ACHN (cell line): ENCODE results near the gene REEP3.
"Not testable (repeated sequence)": the region's sequence is repeated elsewhere in the genome, so short reads cannot be mapped to it uniquely, and the experiment has no call there.

Experiments used
- DNase-seq: peaks from one replicate; pipeline ENCODE4 v3.0.0-alpha.2; 2015
- in situ Hi-C: cut with HindIII; loops from 2 replicates; pipeline ENCODE4 v1.10.0; 2017; ENCODE audit warnings: low sequenced_read_pairs, low pct_ligation_motif_present, low pct_unique_long_range_greater_than_20kb

The REEP3 gene

GRCh38 chr10:63539994-63540393 lies 18.8 kb downstream of the REEP3 start:
- in situ Hi-C loops: no loop called here
- no peak for DNase-seq

- in situ Hi-C loops: no loop called here
- DNase-seq: peak; percentile 45
Measured at GRCh38 chr10:63542835-63543575, 21.8 kb downstream of the REEP3 start.

- no peak for DNase-seq
- in situ Hi-C loops: no loop called here
Measured at GRCh38 chr10:63543576-63543962, 22.4 kb downstream of the REEP3 start.

GRCh38 chr10:63544418-63544817 lies 23.2 kb downstream of the REEP3 start:
- no peak for DNase-seq
- in situ Hi-C loops: no loop called here

- DNase-seq: no peak
- in situ Hi-C loops: no loop called here
Measured at GRCh38 chr10:63547628-63548360, 26.6 kb downstream of the REEP3 start.

GRCh38 chr10:63548860-63549259 lies 27.7 kb downstream of the REEP3 start:
- no peak for DNase-seq

GRCh38 chr10:63549810-63550209 lies 28.6 kb downstream of the REEP3 start:
- in situ Hi-C loops: no loop called here
- DNase-seq: no peak

More at GRCh38 chr10:63548860-63549259, 27.7 kb downstream of the REEP3 start:
- in situ Hi-C loops: no loop called here

GRCh38 chr10:63553031-63553430 lies 31.8 kb downstream of the REEP3 start:
- DNase-seq: no peak
- in situ Hi-C loops: no loop called here

GRCh38 chr10:63553473-63553872 lies 32.3 kb downstream of the REEP3 start:
- no peak for DNase-seq
- in situ Hi-C loops: no loop called here

GRCh38 chr10:63554657-63555056 lies 33.5 kb downstream of the REEP3 start:
- DNase-seq: peak; percentile 87
- in situ Hi-C loops: no loop called here

- in situ Hi-C loops: no loop called here
- DNase-seq: no peak
Measured at GRCh38 chr10:63555330-63555729, 34.1 kb downstream of the REEP3 start.

- in situ Hi-C loops: no loop called here
- no peak for DNase-seq
Measured at GRCh38 chr10:63558132-63558784, 37.1 kb downstream of the REEP3 start.

- in situ Hi-C loops: no loop called here
- DNase-seq: no peak
Measured at GRCh38 chr10:63561341-63561740, 40.1 kb downstream of the REEP3 start.

- in situ Hi-C loops: no loop called here
- DNase-seq: no peak
Measured at GRCh38 chr10:63562391-63562790, 41.2 kb downstream of the REEP3 start.

GRCh38 chr10:63562857-63563256 lies 41.7 kb downstream of the REEP3 start:
- DNase-seq: no peak
- in situ Hi-C loops: no loop called here

GRCh38 chr10:63563623-63564022 lies 42.4 kb downstream of the REEP3 start:
- in situ Hi-C loops: no loop called here
- DNase-seq: no peak

GRCh38 chr10:63564731-63565130 lies 43.5 kb downstream of the REEP3 start:
- in situ Hi-C loops, DNase-seq: not testable (repeated sequence)

GRCh38 chr10:63573068-63573697 lies 52.0 kb downstream of the REEP3 start:
- in situ Hi-C loops: no loop called here
- DNase-seq: no peak

- in situ Hi-C loops: no loop called here
- DNase-seq: no peak
Measured at GRCh38 chr10:63574011-63574410, 52.8 kb downstream of the REEP3 start.
